ENCODE data around the gene ABHD17C. TPM values are rescaled to one million over a fixed set of nuclear protein-coding genes. Genes with fewer than 3 reads are reported as not detected.

The ABHD17C gene
- total RNA-seq, 4 donors from 2014 or later = 41.0 to 96.0 (median 72.5) TPM

GRCh38 chr15:80778621-80778963 lies 83.5 kb downstream of the ABHD17C start:
- Histone ChIP-seq H3K27ac (no peak overlapping the region), H3K36me3 (no peaks in the 10 kb centered on the region), H3K27me3 (peaks cover 38% of the 10 kb centered on the region), H3K4me1 (peaks cover 4 to 49% (median 38%) of the 10 kb centered on the region in 4 donors), H3K4me3 (peak overlapping the region in 3 of 4 donors; percentile 30 to 62 (median 45)), H3K9me3 (no peaks in the 10 kb centered on the region)
- TF ChIP-seq CTCF (IDR thresholded peaks at IDR 0.05) (no peak), POLR2AphosphoS5 (IDR thresholded peaks at IDR 0.05) (no peak), EP300 (IDR thresholded peaks at IDR 0.05; ENCODE audit: low read depth) (no peak), POLR2A (IDR thresholded peaks at IDR 0.05) (no peak)
- WGBS, 2 donors (ENCODE audit: low coverage in 1 of 2) = 17 to 44% methylated on average over 2 to 7 of the region's 7 CpGs
- in situ Hi-C loops (cut with MboI; ENCODE audit: low pct_ligation_motif_present in 1 of 4, low pct_unique_long_range_greater_than_20kb in 1 of 4, low sequenced_read_pairs in 3 of 4) (loop anchor here (5.0 to 25.0 kb wide), 5 partner anchors 184 to 324 kb away; no protein-coding TSS in a partner anchor), intact Hi-C loops (cut with DNase I; ENCODE audit: low total_unique reads) (loop anchor here (5.0 kb wide), 3 partner anchors 71 to 326 kb away; no protein-coding TSS in a partner anchor)
- no peak for DNase-seq

- H3K27me3 ChIP-seq = peaks cover 38% of the 10 kb centered on the region
- in situ Hi-C loops (cut with MboI; ENCODE audit: low pct_ligation_motif_present in 1 of 4, low pct_unique_long_range_greater_than_20kb in 1 of 4, low sequenced_read_pairs in 3 of 4) = loop anchor here (5.0 to 25.0 kb wide), 5 partner anchors 183 to 324 kb away; no protein-coding TSS in a partner anchor
- H3K27ac ChIP-seq = no peak within 1 kb of the TSS
- DNase-seq = peak; percentile 82
- peak within 1 kb of the TSS; percentile 20 to 62 (median 38) for H3K4me3 ChIP-seq
- intact Hi-C loops (cut with DNase I; ENCODE audit: low total_unique reads) = loop anchor here (5.0 kb wide), 3 partner anchors 72 to 327 kb away; no protein-coding TSS in a partner anchor
- H3K36me3 ChIP-seq = no peaks in the 10 kb centered on the region
- no peaks in the 10 kb centered on the region for H3K9me3 ChIP-seq
- no peak for TF ChIP-seq POLR2AphosphoS5 (IDR thresholded peaks at IDR 0.05)
- no peak for TF ChIP-seq EP300 (IDR thresholded peaks at IDR 0.05; ENCODE audit: low read depth)
- no peak for TF ChIP-seq POLR2A (IDR thresholded peaks at IDR 0.05)
- peak; percentile 70 to 89 (median 81) for TF ChIP-seq CTCF (IDR thresholded peaks at IDR 0.05)
- WGBS, 2 donors (ENCODE audit: low coverage in 1 of 2) = 1% methylated on average over 50 of the region's 75 CpGs; no CpG with 5 or more reads in 1 of the 2 donors
- H3K4me1 ChIP-seq = peaks cover 4 to 49% (median 38%) of the 10 kb centered on the region in 4 donors
Measured at GRCh38 chr15:80778964-80779657, 84.0 kb downstream of the ABHD17C start, which contains the start of gene CEMIP. TSS of gene CEMIP (plus strand) at chr15:80779370. CDS start at chr15:80873880, 94,510 bp downstream.

GRCh38 chr15:80779658-80780415 lies 84.7 kb downstream of the ABHD17C start:
- Histone ChIP-seq H3K36me3 (no peaks in the 10 kb centered on the region), H3K27ac (no peak overlapping the region), H3K27me3 (peaks cover 38% of the 10 kb centered on the region), H3K4me1 (peaks cover 4 to 49% (median 36%) of the 10 kb centered on the region in 4 donors), H3K4me3 (peak overlapping the region; percentile 20 to 62 (median 38)), H3K9me3 (no peaks in the 10 kb centered on the region)
- in situ Hi-C loops (cut with MboI; ENCODE audit: low pct_ligation_motif_present in 1 of 4, low pct_unique_long_range_greater_than_20kb in 1 of 4, low sequenced_read_pairs in 3 of 4) = loop anchor here (5.0 to 25.0 kb wide), 6 partner anchors 182 to 325 kb away; no protein-coding TSS in a partner anchor
- intact Hi-C loops (cut with DNase I; ENCODE audit: low total_unique reads) = loop anchor here (5.0 kb wide), 3 partner anchors 73 to 328 kb away; no protein-coding TSS in a partner anchor
- peak; percentile 11 for DNase-seq
- TF ChIP-seq POLR2A (IDR thresholded peaks at IDR 0.05) (no peak), POLR2AphosphoS5 (IDR thresholded peaks at IDR 0.05) (no peak), EP300 (IDR thresholded peaks at IDR 0.05; ENCODE audit: low read depth) (no peak), CTCF (IDR thresholded peaks at IDR 0.05) (no peak)
- WGBS, 2 donors (ENCODE audit: low coverage in 1 of 2) = 9% methylated on average over 38 of the region's 45 CpGs; no CpG with 5 or more reads in 1 of the 2 donors

Measured in transverse colon (tissue), 4 donors.